GM12891 (cell line): ENCODE results near the gene CFAP97D2.

ENCODE experiments used
- DNase-seq: peaks from one replicate; pipeline ENCODE4 v3.0.0; 2011; ENCODE audit warnings: low spot score; ENCODE audit not compliant: insufficient read length
- FAIRE-seq: peaks from 2 replicates; lab custom pipeline; 2011; peaks lifted over from hg19 to GRCh38; lab: Jason Lieb, UNC
- PAX5 ChIP-seq: IDR thresholded peaks from 2 replicates; pipeline ENCODE4 v1.6.1; 2011; ENCODE audit warnings: low read length, moderate library complexity, mild to moderate bottlenecking; ENCODE audit not compliant: insufficient read depth, severe bottlenecking
- POLR2A ChIP-seq: IDR thresholded peaks from 2 replicates; pipeline ENCODE4 v1.6.1; 2011; ENCODE audit warnings: low read depth, low read length, control low read depth
- POLR2AphosphoS5 ChIP-seq: IDR thresholded peaks from 2 replicates; pipeline ENCODE4 v1.6.1; 2011; ENCODE audit warnings: low read depth, low read length, control low read depth
- POU2F2 ChIP-seq: IDR thresholded peaks from 2 replicates; pipeline ENCODE4 v1.6.1; 2011; ENCODE audit warnings: low read depth, mild to moderate bottlenecking, control low read depth, low read length, moderate library complexity
- SPI1 ChIP-seq: IDR thresholded peaks from 2 replicates; pipeline ENCODE4 v1.6.1; 2011; ENCODE audit warnings: low read depth, low read length, control low read depth
- TAF1 ChIP-seq: IDR thresholded peaks from 2 replicates; pipeline ENCODE4 v1.6.1; 2011; ENCODE audit warnings: low read depth, low read length, control low read depth

CFAP97D2 gene

DNA sequence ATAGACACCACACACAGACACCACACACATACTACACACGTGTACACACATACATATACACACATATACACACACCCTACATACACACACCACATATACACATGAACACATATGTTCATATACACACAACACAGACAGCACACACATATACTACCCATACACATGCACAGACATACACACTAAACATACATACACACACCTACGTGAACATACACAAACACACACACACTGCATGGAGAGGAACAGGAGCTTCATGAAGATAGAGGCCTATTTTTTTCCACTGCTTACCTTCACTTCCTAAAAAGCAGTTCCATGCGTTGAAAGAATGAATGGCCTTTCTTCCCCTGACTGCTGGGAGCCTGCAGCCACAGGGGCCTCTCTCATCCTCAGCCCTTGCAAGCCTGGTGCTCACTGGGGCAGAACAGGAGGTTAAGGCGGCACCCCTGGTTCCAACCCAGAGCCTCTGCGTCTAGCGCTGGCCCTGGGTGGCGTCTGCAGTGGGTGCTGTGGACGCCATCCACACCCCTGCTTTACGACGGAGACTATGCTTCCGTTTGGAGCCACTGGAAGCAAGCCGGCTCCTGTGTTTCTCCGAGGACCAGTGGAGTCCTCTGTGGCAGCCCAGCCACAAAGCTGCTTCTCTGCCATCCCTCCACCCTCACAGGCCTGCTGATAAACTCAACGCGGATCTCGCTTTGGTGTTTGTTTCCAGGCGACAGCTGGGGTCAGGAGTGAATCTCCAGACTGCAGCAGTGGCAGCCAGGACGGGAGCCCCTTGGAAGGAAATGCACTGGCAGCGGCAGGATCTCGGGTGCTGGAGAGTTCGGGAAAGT is 44.7 kb upstream of the CFAP97D2 start:
- TF ChIP-seq SPI1 (0 out of 2 replicates have a peak, but pooled peaks have one; percentile 13), TAF1 (no peak)
- FAIRE-seq, result peak; percentile 82
- DNase-seq, result no peak

DNA sequence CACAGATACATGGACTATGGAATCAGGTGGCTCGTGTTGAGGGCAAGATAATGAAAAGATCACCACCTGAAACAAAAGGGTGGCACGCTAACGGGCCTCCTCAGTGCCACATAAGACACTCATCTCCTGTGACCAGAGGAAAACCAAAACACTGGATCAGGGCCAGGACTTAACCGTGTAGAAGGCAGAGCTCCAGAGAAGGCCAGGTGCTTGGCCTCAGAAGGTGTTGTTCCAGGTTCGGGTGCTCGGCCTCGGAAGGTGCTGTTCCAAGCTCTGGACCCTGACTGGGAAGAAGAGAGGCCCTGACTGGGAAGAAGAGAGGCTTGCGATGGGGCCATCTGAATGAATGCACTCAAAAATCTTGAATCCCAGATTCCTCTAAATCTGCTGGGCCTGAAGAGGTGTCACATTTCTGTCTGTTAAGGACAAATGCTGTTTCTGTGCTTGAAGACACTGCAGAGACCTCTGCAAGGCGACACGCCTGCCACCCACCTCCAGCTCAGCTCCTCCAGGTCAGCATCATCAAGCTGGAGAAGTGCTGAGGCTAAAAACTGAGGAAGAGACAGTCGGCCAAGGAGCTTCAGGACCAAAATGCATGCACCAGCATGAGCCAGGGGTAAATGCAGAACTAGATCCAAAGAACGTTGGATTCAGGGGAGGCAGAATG is 44.0 kb upstream of the CFAP97D2 start:
- FAIRE-seq (no peak), DNase-seq (no peak)
- TF ChIP-seq TAF1 (no peak), PAX5 (no peak), POU2F2 (no peak), POLR2AphosphoS5 (no peak), POLR2A (no peak), SPI1 (no peak)

DNA sequence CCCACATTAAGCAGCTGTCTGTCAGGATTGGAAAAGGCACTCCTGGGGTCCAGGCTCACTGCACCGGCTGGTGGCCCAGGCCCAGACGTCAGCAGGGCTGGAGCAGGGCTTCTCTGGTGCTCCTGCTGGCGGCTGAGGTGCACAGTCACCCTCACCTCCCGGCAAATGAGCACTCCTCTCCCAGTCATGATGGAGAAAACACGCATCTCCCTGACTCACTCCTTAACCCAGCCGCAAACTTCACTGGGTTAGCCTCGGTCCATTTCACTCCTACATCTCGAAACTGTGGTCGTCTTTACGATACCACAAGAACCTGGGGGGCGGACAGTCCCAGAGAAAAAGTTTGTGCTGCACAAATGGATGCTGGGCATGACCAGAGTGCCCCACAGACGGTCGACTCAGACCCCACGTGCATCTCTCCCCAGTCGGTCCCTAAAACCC is 43.3 kb upstream of the CFAP97D2 start:
- no peak for FAIRE-seq
- DNase-seq, result no peak
- TF ChIP-seq POLR2AphosphoS5 (no peak), PAX5 (no peak), POU2F2 (no peak), SPI1 (no peak), POLR2A (no peak), TAF1 (no peak)

DNA sequence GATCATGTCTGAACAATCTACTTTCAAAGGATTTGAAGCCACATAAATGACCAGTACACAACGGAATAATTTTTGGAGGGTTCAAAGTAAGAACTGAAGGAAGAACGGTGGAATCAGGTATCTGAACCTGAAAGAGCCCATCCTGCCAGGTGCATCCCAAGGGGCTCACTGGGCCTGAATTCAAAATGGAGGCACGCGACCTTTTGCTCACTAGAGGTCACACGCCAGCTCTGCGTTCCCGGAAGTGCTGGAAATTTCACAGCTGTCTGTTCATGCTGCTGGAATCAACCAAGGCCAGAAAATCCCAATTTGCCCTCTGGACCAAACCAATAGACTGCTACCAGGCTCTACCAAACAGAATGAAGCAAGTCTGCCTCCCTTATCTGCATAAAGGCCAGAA is 42.5 kb upstream of the CFAP97D2 start:
- FAIRE-seq (no peak), DNase-seq (no peak)
- no peak for TF ChIP-seq PAX5
- no peak for TF ChIP-seq SPI1
- no peak for TF ChIP-seq POLR2AphosphoS5
- no peak for TF ChIP-seq POU2F2
- no peak for TF ChIP-seq POLR2A
- no peak for TF ChIP-seq TAF1

DNA sequence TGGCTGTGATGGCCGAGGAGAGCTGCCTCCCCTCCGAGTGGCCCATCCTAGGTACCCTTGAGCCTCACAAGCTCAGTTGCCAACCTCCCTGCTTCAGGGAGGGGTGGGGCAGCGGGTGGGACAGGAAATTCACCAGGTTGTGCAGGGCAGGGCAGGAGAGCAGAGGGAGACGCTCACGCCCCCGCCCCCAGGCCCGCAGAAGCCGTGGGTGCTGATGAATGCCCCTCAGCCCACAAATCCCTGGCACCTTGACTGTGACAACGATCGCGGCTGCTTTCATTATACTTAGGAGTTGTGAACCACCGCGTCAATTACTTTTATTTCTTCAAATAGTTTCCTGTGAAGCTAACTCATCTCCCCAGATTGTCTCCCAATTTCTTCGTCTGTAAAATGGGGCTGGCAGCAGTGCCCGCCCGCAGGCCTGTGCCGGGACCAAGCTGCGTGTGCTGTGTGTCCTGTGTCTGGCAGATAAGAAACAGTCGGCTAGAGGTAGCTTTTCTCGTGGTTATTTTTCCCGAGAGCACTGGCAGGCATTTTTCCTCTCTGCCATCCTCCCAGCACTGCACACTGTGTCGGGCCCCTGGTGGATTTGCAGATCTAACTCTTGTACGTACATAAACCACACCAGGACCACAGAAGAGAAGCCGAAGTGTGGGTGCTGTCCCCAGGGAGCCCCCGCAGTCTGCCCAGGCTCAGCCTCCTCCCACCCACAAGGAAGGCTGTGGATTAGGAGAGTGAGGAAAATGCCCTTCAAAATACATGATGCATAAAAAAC is 38.7 kb upstream of the CFAP97D2 start:
- FAIRE-seq (no peak), DNase-seq (no peak)
- TF ChIP-seq POLR2AphosphoS5 (no peak), POU2F2 (no peak), POLR2A (no peak), PAX5 (no peak), SPI1 (no peak), TAF1 (no peak)

DNA sequence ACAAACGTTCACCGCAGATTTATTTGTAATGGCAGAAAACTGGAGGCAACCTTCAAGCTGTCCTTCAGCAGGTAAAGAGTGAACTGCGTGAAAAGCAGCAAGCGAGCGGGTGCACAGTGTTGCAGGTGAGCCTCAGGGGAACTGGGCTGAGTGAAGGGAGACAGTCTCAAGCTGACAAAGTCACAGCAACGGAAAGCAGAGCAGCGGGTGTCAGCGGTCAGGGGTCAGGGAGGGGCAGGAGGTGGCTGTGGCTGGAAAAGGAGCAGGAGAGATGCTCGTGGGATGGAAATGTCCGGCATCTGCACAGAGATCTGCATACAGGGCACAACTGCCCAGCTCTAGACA is 38.2 kb upstream of the CFAP97D2 start:
- no peak for DNase-seq
- TF ChIP-seq PAX5 (no peak), POLR2A (no peak), POLR2AphosphoS5 (no peak), TAF1 (no peak), SPI1 (no peak), POU2F2 (no peak)
- peak; percentile 83 for FAIRE-seq

DNA sequence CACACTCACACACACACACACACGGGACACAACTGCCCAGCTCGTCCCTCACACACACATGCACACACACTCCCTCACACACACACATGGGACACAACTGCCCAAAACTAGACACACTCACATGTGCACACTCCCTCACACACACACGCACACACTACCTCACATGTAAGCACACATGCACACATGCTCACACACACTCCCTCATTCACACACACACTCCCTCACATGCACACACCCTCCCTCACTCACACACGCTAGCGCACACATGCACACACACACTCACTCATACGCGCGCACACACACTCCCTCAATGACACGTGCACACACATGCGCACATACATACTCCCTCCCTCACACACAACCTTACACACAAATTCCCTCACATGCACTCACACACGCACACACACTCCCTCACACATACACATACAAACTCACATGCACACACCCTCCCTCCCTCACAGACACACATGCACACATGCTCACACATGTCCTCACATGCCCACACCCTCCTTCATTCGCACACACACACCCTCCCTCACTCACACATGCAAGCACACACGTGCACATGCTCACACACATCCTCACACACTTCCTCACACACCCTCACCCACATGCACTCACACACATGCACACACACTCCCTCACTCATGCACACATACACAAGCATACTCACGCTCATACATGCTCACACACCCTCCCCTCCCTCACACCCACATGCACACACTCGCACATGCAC is 37.6 kb upstream of the CFAP97D2 start:
- peak; percentile 83 for FAIRE-seq
- DNase-seq, result no peak
- TF ChIP-seq TAF1, result no peak
- no peak for TF ChIP-seq SPI1
- 0 out of 2 replicates have a peak, but pooled peaks have one; percentile 24 for TF ChIP-seq POU2F2

- FAIRE-seq (no peak), DNase-seq (no peak)
- TF ChIP-seq SPI1 (no peak), POU2F2 (no peak), TAF1 (no peak), POLR2A (no peak), PAX5 (no peak), POLR2AphosphoS5 (no peak)
These were observed 36.9 kb upstream of the CFAP97D2 start for GRCh38 chr13:114142137-114142550.

DNA sequence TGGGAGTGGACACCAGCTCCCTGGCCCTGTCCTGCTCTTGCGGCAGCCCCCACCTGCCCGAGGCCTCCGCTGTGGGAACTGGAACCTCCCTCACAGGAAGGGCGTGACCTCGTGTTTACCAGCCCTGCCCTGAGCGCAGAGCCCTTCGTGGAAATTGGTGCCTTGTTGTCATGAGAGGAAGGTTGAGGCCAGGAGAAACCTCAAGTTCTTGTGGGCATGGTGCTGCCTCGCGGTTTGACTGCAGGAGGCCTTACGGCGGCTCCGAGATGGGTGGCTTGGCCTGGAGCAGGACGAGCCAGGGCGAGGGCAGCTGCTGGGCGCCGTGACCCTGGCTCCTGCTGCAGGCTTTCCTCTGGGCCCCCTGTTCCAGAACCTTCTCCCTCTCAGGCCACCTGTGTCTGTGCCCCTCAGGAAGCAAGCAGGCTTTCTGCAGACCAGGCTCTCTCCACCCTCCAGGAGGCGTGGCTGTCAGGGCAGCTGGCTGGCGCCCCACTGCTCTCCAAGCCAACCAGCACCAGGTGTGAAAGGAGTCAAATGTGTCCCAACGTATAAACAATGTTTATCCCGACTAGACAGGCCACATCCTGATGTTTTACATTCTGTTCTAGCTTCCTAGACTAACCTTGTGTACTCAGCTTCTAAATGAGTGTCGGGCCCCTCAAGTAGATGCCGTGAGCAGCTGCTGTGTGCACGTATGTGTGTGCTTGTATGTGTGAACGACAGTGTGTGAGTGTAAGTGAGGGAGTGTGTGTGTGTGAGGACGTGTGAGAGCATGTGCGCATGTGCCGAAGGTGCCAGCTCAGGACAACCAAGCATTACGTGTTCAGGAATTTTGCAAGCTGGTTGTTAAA is 36.2 kb upstream of the CFAP97D2 start:
- FAIRE-seq (no peak), DNase-seq (no peak)

More for the DNA sequence above, 36.2 kb upstream of the CFAP97D2 start:
- TF ChIP-seq PAX5, result no peak
- no peak for TF ChIP-seq POU2F2
- TF ChIP-seq TAF1, result no peak
- no peak for TF ChIP-seq POLR2AphosphoS5
- no peak for TF ChIP-seq POLR2A
- no peak for TF ChIP-seq SPI1
